K562 (cell line): ENCODE results near the gene SAMD14. TPM values are rescaled to one million over a fixed set of nuclear protein-coding genes. Genes with fewer than 3 reads are reported as not detected.

Experiments used
- ATAC-seq: fragments of 200-7000 bp; cut with Tn5 transposase; 3 replicates; pipeline ENCODE4 v1.9.1; 2020; ENCODE audit warnings: moderate library complexity
- BruUV-seq: library from RNA; stranded (reverse); fragments of 400-500 nt; replicated peaks from 2 replicates; lab custom pipeline; 2021; lab: Mats Ljungman, UMichigan
- CTCF ChIA-PET: fragments of 300-600 bp; formaldehyde crosslinking; extraction: SDS; loops from one replicate; lab custom pipeline; 2021; ENCODE audit warnings: low intra/inter-chr PET ratio; lab: Yijun Ruan, JAX
- POLR2A ChIA-PET: fragments of 300-600, 350-650 bp; sonication (Branson Sonifier 250); formaldehyde crosslinking; extraction: SDS; loops from one replicate; lab custom pipeline; 2021; ENCODE audit warnings: antibody characterized with exemption, inconsistent platforms; lab: Yijun Ruan, JAX
- DNase-seq, 4 experiments: peaks; one replicate each; pipeline versions ENCODE4 v3.0.0 to v3.0.0-alpha.2; 2011 to 2018; ENCODE audit warnings: low spot score in 3 of 4, mixed read lengths in 3 of 4; ENCODE audit errors: extremely low read depth in 1 of 4
- FAIRE-seq: peaks from 2 replicates; lab custom pipeline; 2011; peaks lifted over from hg19 to GRCh38; lab: Jason Lieb, UNC
- H2AFZ ChIP-seq: 2 replicates; pipeline ENCODE4 v1.6.0; 2011; ENCODE audit warnings: low read depth, low read length, control low read depth, inconsistent platforms
- H3K27ac ChIP-seq: fragments of 200-600 bp; 3 replicates; pipeline ENCODE4 v1.8.0; 2011; ENCODE audit warnings: low read depth, mild to moderate bottlenecking, control low read depth, inconsistent platforms, low read length, moderate library complexity, mixed read lengths; ENCODE audit errors: extremely low read depth
- H3K27me3 ChIP-seq, 2 experiments: fragments of 300-600 bp in 1 of 2; 2 replicates in 1 of 2; 3 replicates in 1 of 2; pipeline versions ENCODE4 v1.6.0 to v1.8.0; 2011; ENCODE audit warnings: inconsistent platforms in 2 of 2, low read length in 2 of 2, mild to moderate bottlenecking in 1 of 2, mixed read lengths in 1 of 2, moderate library complexity in 1 of 2; ENCODE audit not compliant: control insufficient read depth in 2 of 2, insufficient read depth in 2 of 2
- H3K36me3 ChIP-seq: fragments of 300-600 bp; 3 replicates; pipeline ENCODE4 v1.8.0; 2011; ENCODE audit warnings: mild to moderate bottlenecking, low read length, inconsistent platforms; ENCODE audit not compliant: control insufficient read depth, insufficient read depth
- H3K4me1 ChIP-seq, 2 experiments: fragments of 200-600 bp in 1 of 2; replicated peaks in 1 of 2; 2 replicates in 1 of 2; 3 replicates in 1 of 2; pipeline versions ENCODE4 v1.5.1 to v1.8.0; 2011; ENCODE audit warnings: inconsistent platforms in 2 of 2, low read length in 2 of 2, mild to moderate bottlenecking in 1 of 2, mixed read lengths in 1 of 2, moderate library complexity in 1 of 2; ENCODE audit not compliant: control insufficient read depth in 2 of 2, insufficient read depth in 2 of 2
- H3K4me2 ChIP-seq: 2 replicates; pipeline ENCODE4 v1.6.1; 2011; ENCODE audit warnings: low read length, control low read depth, inconsistent platforms, mixed read lengths; ENCODE audit not compliant: insufficient read depth
- H3K4me3 ChIP-seq: fragments of 200-600 bp; sonication (generic), shearing (Covaris generic); 2 replicates; pipeline ENCODE4 v1.5.1; 2016; ENCODE audit warnings: control low read depth, inconsistent platforms
- H3K79me2 ChIP-seq: fragments of 200-600 bp; 3 replicates; pipeline ENCODE4 v1.8.0; 2011; ENCODE audit warnings: low read length, inconsistent platforms; ENCODE audit not compliant: control insufficient read depth, insufficient read depth
- H3K9ac ChIP-seq, 2 experiments: 2 replicates each; pipeline versions ENCODE4 v1.6.0 to v1.6.1; 2011; ENCODE audit warnings: low read depth in 2 of 2, low read length in 2 of 2, control low read depth in 1 of 2, inconsistent platforms in 1 of 2, mild to moderate bottlenecking in 1 of 2, mixed read lengths in 1 of 2; ENCODE audit not compliant: insufficient read depth in 1 of 2
- H3K9me1 ChIP-seq: one replicate; pipeline ENCODE4 v1.6.0; 2011; ENCODE audit warnings: inconsistent platforms, mild to moderate bottlenecking, low read length, moderate library complexity; ENCODE audit not compliant: control insufficient read depth, insufficient read depth
- H3K9me3 ChIP-seq: replicated peaks from 2 replicates; pipeline ENCODE4 v1.5.1; 2011; ENCODE audit warnings: low read depth, low read length, inconsistent platforms; ENCODE audit not compliant: control insufficient read depth, insufficient read depth
- H4K20me1 ChIP-seq: replicated peaks from 2 replicates; pipeline ENCODE4 v1.6.1; 2011; ENCODE audit warnings: low read length, inconsistent platforms, mixed read lengths; ENCODE audit not compliant: control insufficient read depth, insufficient read depth
- CHD2 ChIP-seq: IDR thresholded peaks from 2 replicates; pipeline ENCODE4 v1.6.1; 2011; ENCODE audit warnings: low read depth, low read length
- HEY1 ChIP-seq: fragments of 250-450 bp; sonication (Bioruptor Pico); IDR thresholded peaks from 2 replicates; pipeline ENCODE4 v1.5.0; 2020; ENCODE audit warnings: mild to moderate bottlenecking, moderate library complexity, borderline replicate concordance
- HIVEP1 ChIP-seq: fragments of 250-450 bp; sonication (Bioruptor Pico); IDR thresholded peaks from 2 replicates; pipeline ENCODE4 v1.4.0; 2020; ENCODE audit warnings: mild to moderate bottlenecking
- MIER1 ChIP-seq: fragments of 450-650 bp; IDR thresholded peaks from 2 replicates; pipeline ENCODE4 v1.6.1; 2016; ENCODE audit warnings: antibody characterized with exemption, mild to moderate bottlenecking, low read depth
- POLR2AphosphoS5 ChIP-seq: IDR thresholded peaks from 2 replicates; pipeline ENCODE4 v1.6.1; 2011; ENCODE audit warnings: mild to moderate bottlenecking, low read depth, low read length, moderate library complexity; ENCODE audit not compliant: control insufficient read depth, insufficient read depth
- SMARCE1 ChIP-seq: fragments of 450-650 bp; IDR thresholded peaks from 2 replicates; pipeline ENCODE4 v1.7.1; 2016; ENCODE audit warnings: mild to moderate bottlenecking
- TBL1XR1 ChIP-seq, 2 experiments: IDR thresholded peaks; 2 replicates each; pipeline ENCODE4 v1.6.1; 2012; ENCODE audit warnings: improper control_type of control experiment in 2 of 2, low read length in 2 of 2, mild to moderate bottlenecking in 1 of 2
- TRIM28 ChIP-seq: fragments of 450-650 bp; IDR thresholded peaks from 2 replicates; pipeline ENCODE4 v1.6.1; 2017
- ZNF551 ChIP-seq: fragments of 250-450 bp; sonication (Bioruptor Pico); IDR thresholded peaks from 2 replicates; pipeline ENCODE4 v1.5.0; 2021; ENCODE audit warnings: mild to moderate bottlenecking, moderate library complexity
- WGBS: fragments of 100-300 bp; shearing (Covaris generic); methylation state at CpG from one replicate; pipeline ENCODE4 v1.1.6; 2016; ENCODE audit warnings: low coverage, mixed read lengths; ENCODE audit not compliant: insufficient coverage; ENCODE audit errors: missing lambda C conversion rate; 5-methylcytosine and 5-hydroxymethylcytosine counted together
- in situ Hi-C: fragments of 300-500 bp; cut with MboI; formaldehyde crosslinking; loops from 4 replicates; pipeline ENCODE4 v1.15.0; 2018; ENCODE audit warnings: inconsistent platforms, mixed read lengths
- intact Hi-C: fragments of 100-400 bp; cut with micrococcal nuclease; formaldehyde crosslinking; loops from 2 replicates; pipeline ENCODE4 v1.14.2; 2022
- polyA plus RNA-seq, 8 experiments: library from polyadenylated mRNA; depleted of rRNA in 4 of 8; stranded (reverse) in 5 of 8; unstranded in 3 of 8; fragments of >200 nt; fragmentation: Nextera tagmentation in 2 of 8; fragmentation: Illumina TruSeq in 1 of 8; extraction: Ambion mirVana in 2 of 8; extraction: Trizol in 1 of 8; gene quantifications; 2 replicates each; pipeline versions ENCODE4 v1.2.1 to v1.2.3, GENCODE V29; 2011 to 2014; ENCODE audit warnings: inconsistent platforms in 1 of 8, missing spikeins in 1 of 8
- total RNA-seq, 7 experiments: library from RNA; depleted of rRNA in 6 of 7; stranded (reverse); fragments of >200 nt in 6 of 7; fragmentation: Illumina TruSeq in 2 of 7; extraction: Trizol in 2 of 7; gene quantifications; 2 replicates each; pipeline versions ENCODE4 v1.2.1 to v1.2.3, GENCODE V29; 2011 to 2021; ENCODE audit warnings: low replicate concordance in 1 of 7
- TF ChIP-seq, protein P1 (sequence below): fragments of 450-650 bp; conservative IDR thresholded peaks from 2 replicates; pipeline ENCODE4 v1.6.1; 2016; ENCODE audit warnings: missing genetic modification characterization, low read depth, mild to moderate bottlenecking, control low read depth, missing compliant biosample characterization
- TF ChIP-seq, protein P2 (sequence below): fragments of 450-650 bp; formaldehyde crosslinking; IDR thresholded peaks from 2 replicates; pipeline ENCODE4 v1.4.0; 2020; ENCODE audit warnings: mild to moderate bottlenecking
- TF ChIP-seq, protein P3 (sequence below): fragments of 250-450 bp; sonication (Bioruptor Pico); IDR thresholded peaks from 2 replicates; pipeline ENCODE4 v1.4.0; 2020; ENCODE audit warnings: mild to moderate bottlenecking
- TF ChIP-seq, protein P4 (sequence below): fragments of 250-450 bp; sonication (Bioruptor Pico); IDR thresholded peaks from 2 replicates; pipeline ENCODE4 v1.5.0; 2021
- TF ChIP-seq, protein P5 (sequence below): fragments of 450-650 bp; IDR thresholded peaks from 2 replicates; pipeline ENCODE4 v1.6.1; 2017; ENCODE audit warnings: antibody characterized with exemption, mild to moderate bottlenecking

SAMD14 gene
- total and polyA plus RNA-seq, 9 of the 15 experiments (the other 6 are each of a cell fraction or from before 2014, with no cell fraction given) = 0.04 to 0.07 TPM; not detected in 7

DNA sequence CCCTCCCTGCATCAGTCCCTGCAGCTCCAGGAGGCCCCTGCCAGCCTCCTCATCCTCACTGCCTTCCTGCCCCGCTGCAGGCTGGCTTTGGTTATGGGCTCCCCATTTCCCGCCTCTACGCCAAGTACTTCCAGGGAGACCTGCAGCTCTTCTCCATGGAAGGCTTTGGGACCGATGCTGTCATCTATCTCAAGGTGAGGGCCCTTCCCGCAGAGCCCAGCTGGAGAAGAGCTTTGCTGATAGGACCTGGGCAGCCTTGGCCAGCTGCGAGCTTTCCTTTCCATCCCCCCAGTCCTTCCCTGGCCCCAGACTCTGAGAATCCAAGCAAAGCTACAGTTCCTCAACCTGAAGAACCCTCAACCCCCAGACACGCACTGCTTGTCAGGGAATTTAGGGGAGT is 20.8 kb downstream of the SAMD14 start:
- no peak overlapping the region for H3K9ac ChIP-seq
- H3K9me1 ChIP-seq = no peaks in the 10 kb centered on the region
- TF ChIP-seq TRIM28 = no peak
- no peak for TF ChIP-seq TBL1XR1 (IDR thresholded peaks at IDR 0.05; ENCODE audit: low read length in 2 of 2)
- TF ChIP-seq, protein P1, sequence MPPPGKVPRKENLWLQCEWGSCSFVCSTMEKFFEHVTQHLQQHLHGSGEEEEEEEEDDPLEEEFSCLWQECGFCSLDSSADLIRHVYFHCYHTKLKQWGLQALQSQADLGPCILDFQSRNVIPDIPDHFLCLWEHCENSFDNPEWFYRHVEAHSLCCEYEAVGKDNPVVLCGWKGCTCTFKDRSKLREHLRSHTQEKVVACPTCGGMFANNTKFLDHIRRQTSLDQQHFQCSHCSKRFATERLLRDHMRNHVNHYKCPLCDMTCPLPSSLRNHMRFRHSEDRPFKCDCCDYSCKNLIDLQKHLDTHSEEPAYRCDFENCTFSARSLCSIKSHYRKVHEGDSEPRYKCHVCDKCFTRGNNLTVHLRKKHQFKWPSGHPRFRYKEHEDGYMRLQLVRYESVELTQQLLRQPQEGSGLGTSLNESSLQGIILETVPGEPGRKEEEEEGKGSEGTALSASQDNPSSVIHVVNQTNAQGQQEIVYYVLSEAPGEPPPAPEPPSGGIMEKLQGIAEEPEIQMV (tag) = no peak
- TF ChIP-seq, protein P2, sequence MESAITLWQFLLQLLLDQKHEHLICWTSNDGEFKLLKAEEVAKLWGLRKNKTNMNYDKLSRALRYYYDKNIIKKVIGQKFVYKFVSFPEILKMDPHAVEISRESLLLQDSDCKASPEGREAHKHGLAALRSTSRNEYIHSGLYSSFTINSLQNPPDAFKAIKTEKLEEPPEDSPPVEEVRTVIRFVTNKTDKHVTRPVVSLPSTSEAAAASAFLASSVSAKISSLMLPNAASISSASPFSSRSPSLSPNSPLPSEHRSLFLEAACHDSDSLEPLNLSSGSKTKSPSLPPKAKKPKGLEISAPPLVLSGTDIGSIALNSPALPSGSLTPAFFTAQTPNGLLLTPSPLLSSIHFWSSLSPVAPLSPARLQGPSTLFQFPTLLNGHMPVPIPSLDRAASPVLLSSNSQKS (CRISPR knock-in tag) = no peak
- no peak for TF ChIP-seq ZNF551
- no peak for TF ChIP-seq CHD2
- TF ChIP-seq MIER1 = no peak
- no peak for TF ChIP-seq SMARCE1
- TF ChIP-seq, protein P3, sequence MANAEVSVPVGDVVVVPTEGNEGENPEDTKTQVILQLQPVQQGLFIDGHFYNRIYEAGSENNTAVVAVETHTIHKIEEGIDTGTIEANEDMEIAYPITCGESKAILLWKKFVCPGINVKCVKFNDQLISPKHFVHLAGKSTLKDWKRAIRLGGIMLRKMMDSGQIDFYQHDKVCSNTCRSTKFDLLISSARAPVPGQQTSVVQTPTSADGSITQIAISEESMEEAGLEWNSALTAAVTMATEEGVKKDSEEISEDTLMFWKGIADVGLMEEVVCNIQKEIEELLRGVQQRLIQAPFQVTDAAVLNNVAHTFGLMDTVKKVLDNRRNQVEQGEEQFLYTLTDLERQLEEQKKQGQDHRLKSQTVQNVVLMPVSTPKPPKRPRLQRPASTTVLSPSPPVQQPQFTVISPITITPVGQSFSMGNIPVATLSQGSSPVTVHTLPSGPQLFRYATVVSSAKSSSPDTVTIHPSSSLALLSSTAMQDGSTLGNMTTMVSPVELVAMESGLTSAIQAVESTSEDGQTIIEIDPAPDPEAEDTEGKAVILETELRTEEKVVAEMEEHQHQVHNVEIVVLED (CRISPR knock-in tag) = no peak
- no peak for TF ChIP-seq HEY1 (CRISPR knock-in tag)
- TF ChIP-seq POLR2AphosphoS5 = no peak
- TF ChIP-seq, protein P4, sequence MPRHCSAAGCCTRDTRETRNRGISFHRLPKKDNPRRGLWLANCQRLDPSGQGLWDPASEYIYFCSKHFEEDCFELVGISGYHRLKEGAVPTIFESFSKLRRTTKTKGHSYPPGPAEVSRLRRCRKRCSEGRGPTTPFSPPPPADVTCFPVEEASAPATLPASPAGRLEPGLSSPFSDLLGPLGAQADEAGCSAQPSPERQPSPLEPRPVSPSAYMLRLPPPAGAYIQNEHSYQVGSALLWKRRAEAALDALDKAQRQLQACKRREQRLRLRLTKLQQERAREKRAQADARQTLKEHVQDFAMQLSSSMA (CRISPR knock-in tag) = no peak
- TF ChIP-seq, protein P5, sequence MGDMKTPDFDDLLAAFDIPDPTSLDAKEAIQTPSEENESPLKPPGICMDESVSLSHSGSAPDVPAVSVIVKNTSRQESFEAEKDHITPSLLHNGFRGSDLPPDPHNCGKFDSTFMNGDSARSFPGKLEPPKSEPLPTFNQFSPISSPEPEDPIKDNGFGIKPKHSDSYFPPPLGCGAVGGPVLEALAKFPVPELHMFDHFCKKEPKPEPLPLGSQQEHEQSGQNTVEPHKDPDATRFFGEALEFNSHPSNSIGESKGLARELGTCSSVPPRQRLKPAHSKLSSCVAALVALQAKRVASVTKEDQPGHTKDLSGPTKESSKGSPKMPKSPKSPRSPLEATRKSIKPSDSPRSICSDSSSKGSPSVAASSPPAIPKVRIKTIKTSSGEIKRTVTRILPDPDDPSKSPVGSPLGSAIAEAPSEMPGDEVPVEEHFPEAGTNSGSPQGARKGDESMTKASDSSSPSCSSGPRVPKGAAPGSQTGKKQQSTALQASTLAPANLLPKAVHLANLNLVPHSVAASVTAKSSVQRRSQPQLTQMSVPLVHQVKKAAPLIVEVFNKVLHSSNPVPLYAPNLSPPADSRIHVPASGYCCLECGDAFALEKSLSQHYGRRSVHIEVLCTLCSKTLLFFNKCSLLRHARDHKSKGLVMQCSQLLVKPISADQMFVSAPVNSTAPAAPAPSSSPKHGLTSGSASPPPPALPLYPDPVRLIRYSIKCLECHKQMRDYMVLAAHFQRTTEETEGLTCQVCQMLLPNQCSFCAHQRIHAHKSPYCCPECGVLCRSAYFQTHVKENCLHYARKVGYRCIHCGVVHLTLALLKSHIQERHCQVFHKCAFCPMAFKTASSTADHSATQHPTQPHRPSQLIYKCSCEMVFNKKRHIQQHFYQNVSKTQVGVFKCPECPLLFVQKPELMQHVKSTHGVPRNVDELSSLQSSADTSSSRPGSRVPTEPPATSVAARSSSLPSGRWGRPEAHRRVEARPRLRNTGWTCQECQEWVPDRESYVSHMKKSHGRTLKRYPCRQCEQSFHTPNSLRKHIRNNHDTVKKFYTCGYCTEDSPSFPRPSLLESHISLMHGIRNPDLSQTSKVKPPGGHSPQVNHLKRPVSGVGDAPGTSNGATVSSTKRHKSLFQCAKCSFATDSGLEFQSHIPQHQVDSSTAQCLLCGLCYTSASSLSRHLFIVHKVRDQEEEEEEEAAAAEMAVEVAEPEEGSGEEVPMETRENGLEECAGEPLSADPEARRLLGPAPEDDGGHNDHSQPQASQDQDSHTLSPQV = no peak
- TF ChIP-seq HIVEP1 (CRISPR knock-in tag) = no peak
- no peak overlapping the region for H3K4me2 ChIP-seq
- DNase-seq (no peak), ATAC-seq (no peak), FAIRE-seq (no peak)
- H3K79me2 ChIP-seq = no peaks in the 10 kb centered on the region
- no peaks in the 10 kb centered on the region for H3K36me3 ChIP-seq
- H3K27me3 ChIP-seq = peaks cover 0 to 22% of the 10 kb centered on the region in 2 experiments; a peak in 2 of 5 replicates
- POLR2A ChIA-PET = interaction anchor here (0.6 to 1.1 kb wide), 4 partner anchors 8 to 166 kb away, joined by 3 to 6 read pairs (median 3); no protein-coding TSS in a partner anchor
- H4K20me1 ChIP-seq = no peaks in the 10 kb centered on the region; the same call in 1 of the 2 replicates
- no peak overlapping the region for H3K4me3 ChIP-seq
- BruUV-seq = no TSS peak
- H3K27ac ChIP-seq = no peak overlapping the region
- H3K9me3 ChIP-seq = no peaks in the 10 kb centered on the region
- in situ Hi-C loops = no loop called here
- H3K4me1 ChIP-seq = peaks cover 8 to 37% of the 10 kb centered on the region in 2 experiments
- H2AFZ ChIP-seq = no peak overlapping the region
- 30% methylated on average over 7 of the region's 7 CpGs for WGBS
- intact Hi-C loops = no loop called here
- CTCF ChIA-PET = no interaction called here
